Cerebellar cortex (tissue), 1 donor: ENCODE results near the gene SQOR.
A peak's percentile ranks its signal among the peaks of the same experiment; 100 is the strongest.
"Not testable (repeated sequence)": the region's sequence is repeated elsewhere in the genome, so short reads cannot be mapped to it uniquely, and the experiment has no call there.

Source experiments
- DNase-seq: peaks from one replicate; pipeline ENCODE4 v3.0.0-alpha.2; 2015; ENCODE audit warnings: low spot score

Gene SQOR

DNA sequence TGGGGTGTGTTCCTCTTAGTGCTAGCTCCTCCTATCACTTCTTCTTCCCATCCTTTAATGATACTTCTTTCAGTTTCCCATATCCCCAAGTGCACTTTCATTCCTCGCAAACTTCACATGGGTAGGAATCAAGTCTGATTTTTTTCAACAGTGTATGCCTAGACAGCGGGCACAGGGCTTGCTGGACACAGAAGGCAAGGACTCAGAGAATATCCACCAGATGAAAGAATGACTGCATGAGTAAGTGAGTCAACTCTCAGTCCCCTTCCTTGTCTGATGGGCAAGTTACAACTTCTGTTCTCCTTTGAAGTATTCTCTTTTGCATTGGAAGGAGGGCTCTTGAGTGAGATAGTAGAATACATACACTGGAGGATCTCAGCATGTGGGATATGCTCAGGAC lies 3.1 kb upstream of the SQOR start:
- DNase-seq, result no peak

DNA sequence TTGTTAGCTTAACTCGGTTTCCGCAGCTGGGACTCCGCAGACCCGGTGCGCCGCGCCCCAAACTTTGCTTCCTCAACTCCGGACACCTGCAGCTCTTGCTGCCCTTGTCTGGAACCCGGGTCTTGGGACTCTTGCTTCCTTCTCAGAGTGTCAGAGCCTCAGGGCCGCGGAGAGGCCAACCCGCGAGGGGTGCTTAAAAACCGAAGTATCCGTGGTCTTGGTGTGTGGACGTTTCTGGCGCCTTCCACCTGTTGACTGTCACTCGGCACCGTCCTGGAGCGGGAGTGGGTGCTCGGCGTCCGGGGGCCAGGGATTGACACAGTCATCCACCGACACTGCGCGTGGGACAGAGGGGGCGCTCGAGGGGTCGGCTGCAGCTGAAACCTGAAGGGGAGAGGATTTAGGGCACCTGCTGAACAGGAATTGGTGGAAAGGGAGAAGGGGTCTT lies 386 bp downstream of the SQOR start:
- DNase-seq, result peak; percentile 11

GRCh38 chr15:45635763-45636292 lies 999 bp downstream of the SQOR start:
- DNase-seq, result no peak

- DNase-seq, result no peak
These were observed 2.3 kb downstream of the SQOR start for GRCh38 chr15:45637141-45637540.

DNA sequence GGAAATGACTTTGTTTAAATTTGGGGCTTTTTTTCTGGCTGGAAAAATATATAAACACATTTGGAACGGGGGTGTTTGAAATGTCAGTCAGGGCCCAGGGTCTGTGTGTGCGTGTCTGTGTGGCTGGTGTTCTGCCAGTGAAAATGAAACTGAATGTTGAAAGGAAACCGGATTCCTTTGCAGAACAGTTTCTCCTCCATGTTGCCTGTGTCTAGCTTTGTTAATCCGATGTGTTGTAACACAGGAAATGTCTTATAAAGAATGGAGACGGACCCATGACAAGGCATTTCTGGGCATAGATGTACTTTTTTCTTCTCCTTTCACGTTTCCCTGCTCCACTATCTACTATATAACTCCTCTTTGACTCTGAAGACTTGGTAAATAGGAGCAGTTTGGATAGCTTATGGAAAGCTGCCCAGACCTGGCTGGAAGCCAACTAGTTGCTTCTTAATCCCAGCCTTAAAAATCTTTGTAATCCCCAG lies 2.8 kb downstream of the SQOR start:
- no peak for DNase-seq

DNA sequence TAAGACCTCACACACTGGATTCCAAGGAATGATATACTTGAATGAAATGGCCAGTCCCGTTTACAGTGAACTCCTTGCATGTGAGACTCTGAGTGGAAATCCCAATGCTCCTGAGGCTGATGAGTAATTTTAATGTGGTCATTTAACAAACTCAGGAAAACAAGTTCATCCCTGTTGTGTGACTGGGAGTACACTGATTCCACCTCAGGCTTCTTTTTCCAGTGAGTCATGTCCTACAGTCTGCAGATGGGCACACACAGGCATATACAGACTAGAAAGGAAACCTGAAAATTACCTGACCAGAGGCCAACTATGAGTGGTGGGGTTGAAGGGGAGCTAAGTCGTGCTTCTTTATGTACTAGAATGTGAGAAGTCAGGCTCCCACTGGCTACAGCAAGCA lies 5.8 kb downstream of the SQOR start:
- no peak for DNase-seq

- DNase-seq, result no peak
These were observed 6.5 kb downstream of the SQOR start for GRCh38 chr15:45641374-45641781.

- DNase-seq, result no peak
These were observed 7.4 kb downstream of the SQOR start for GRCh38 chr15:45641999-45642932.

- no peak for DNase-seq
These were observed 9.6 kb downstream of the SQOR start for GRCh38 chr15:45644437-45644836.

GRCh38 chr15:45645026-45645980 lies 10.5 kb downstream of the SQOR start:
- peak; percentile 25 for DNase-seq

DNA sequence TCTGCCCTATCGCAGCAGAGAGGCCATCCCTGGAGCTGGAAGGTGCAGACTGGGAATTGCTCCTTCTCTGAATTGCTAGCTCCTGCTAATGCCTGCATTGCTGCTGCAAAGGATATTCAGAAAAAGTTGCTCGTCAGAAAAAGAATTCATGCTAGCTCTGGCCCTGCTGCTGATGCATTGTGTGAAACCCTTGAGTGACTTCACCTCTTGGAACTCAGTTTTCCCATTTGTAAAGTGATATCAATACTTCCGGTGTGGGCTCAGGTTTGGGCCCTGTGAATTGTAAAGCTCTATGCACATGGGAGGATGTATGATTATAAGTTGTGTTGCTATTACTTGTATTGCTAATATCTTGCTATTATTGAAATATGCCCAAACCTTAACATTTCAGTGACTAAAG lies 11.4 kb downstream of the SQOR start:
- DNase-seq, result no peak

GRCh38 chr15:45647828-45648227 lies 13.0 kb downstream of the SQOR start:
- DNase-seq, result no peak

DNA sequence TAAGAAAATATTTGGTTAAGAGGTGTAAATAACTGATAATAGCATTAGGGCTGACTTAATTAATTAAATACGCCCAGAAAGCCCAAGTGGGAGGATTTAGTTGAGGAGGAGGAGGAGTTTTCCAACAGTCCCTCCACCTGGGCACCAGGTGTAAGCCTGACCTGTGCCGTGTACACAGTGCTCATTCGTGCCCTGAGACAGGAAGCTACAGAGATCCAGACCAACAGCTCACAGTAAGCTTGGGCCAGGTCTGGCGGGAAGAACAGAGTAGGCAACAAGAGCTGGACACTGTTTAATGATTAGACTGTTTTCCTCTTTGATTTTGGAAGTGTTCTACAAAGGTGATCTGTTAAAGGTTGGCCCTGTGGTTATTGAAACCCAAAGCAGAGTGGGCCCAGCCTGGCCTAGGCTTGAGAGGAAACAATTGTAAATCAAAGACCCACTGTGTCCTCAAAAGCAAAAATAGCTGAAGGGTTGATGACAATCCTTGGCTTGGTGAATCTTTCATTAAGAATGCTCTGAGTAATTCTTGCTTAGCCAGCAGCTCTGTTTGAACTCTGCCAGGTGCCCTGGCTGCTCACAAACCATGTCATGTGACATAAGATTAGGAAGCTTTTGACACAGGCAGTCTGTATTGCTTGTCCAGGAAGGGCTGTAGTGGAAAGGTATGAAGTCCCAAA lies 13.8 kb downstream of the SQOR start:
- DNase-seq, result no peak

DNA sequence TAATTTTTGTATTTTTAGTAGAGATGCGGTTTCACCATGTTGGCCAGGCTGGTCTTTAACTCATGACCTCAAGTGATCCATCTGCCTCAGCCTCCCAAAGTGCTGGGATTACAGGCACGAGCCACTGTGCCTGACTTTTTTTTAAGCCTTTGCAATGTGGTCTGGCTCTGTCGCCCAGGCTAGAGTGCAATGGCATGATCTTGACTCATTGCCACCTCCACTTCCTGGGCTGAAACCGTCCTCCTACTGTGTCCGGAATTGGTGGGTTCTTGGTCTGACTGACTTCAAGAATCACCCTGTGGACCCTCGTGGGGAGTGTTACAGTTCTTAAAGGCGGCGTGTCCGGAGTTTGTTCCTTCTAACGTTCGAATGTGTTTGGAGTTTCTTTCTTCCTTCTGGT lies 15.2 kb downstream of the SQOR start:
- not testable (repeated sequence) for DNase-seq

- DNase-seq, result no peak
These were observed 16.2 kb downstream of the SQOR start for GRCh38 chr15:45650889-45651525.

DNA sequence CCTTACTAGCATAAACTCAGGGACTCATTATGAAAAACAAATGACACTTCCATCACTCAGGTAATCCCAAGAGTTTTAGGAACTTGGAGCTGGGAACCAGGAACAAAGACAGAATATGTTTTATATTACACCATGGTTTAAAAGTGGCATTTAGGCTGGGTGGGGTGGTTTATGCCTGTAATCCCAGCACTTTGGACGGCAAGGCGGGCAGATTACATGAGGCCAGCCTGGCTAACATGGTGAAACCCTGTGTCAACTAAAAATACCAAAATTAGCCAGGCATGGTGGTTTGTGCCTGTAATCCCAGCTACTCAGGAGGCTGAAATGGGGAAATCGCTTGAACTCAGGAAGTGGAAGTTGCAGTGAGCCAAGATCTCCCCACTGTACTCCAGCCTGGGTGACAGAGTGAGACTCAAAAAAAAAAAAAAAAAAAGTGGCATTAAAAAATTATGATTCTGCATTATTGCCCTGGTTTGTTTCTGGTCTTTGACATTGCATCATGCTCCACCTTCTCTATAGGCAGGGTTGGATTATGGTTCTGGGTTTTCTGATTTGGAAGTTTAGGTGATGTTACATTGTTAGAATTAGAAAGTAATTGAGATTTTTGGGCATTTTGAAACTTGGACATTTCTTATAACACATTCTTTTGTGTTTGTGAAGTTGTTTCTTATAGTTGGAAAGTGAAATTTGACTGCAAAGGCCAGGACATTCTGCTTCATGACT lies 19.0 kb downstream of the SQOR start:
- DNase-seq, result no peak

DNA sequence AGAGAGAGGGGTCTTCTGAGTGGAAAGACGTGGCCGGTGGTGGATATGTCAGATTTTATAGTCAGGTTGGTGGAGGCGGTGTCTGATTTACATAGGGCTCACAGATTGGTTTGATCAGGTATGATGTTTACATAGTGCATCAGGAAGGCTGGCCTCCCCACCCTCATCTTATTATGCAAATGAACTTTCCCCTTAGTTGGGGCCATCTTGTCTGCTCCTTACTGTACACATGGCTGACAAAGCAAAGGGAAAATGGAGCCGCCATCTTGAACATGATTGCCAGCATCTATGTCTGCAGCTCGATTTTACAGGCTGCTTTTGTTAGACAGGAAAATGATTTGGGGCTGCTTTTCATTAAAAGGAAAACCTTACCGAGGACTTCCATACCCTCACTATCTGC lies 19.9 kb downstream of the SQOR start:
- DNase-seq, result no peak

GRCh38 chr15:45657254-45657653 lies 22.4 kb downstream of the SQOR start:
- peak; percentile 20 for DNase-seq

DNA sequence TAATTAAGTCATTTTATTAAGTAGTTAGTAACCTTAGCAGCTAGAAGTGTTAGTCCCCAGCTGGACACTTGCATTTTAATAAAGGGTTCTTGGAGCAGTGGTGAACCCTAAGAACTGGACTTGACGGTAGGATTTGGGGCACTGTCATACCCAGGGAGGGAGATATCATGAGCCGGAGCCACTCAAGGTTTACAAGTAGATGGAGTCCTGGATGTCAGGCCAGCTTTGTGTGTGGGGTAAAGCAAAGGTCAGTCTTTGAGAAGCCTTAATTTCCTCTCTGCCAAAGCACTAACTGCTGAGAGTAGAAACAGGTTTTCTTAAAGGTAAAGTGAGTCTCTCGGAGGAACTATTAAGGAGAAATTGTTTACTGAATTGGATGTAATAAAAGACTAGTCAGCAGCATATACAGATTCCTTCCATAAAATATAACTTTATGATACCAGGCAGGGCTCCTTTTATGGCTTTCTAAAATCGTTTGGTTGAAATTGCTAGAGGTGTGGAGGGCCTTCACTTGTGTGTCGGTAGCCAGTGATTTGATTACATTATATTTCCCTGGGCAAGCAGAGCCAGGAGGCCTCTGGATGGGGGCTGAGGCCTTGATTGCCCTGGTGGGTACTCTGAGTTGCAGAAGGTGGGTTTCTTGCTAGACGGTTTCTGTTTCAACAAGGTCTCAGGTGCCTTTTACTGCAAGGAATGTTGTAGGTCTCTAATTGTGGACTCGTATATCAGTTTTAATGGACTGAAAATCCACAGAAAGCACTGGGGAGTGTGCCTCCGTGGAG lies 23.1 kb downstream of the SQOR start:
- DNase-seq, result no peak
